ENCODE data around the gene TRPC4AP. TPM values are rescaled to one million over a fixed set of nuclear protein-coding genes. Genes with fewer than 3 reads are reported as not detected.
"Not testable (repeated sequence)": the region's sequence is repeated elsewhere in the genome, so short reads cannot be mapped to it uniquely, and the experiment has no call there.

TRPC4AP gene
- total RNA-seq, 1 experiment from 2014 or later = 48.6 TPM

- intact Hi-C loops (cut with micrococcal nuclease) = no loop called here
- no peaks in the 10 kb centered on the region for H3K9me2 ChIP-seq (ENCODE audit: insufficient read depth)
- TF ChIP-seq SRF (IDR thresholded peaks at IDR 0.05; ENCODE audit: low read depth) (no peak), SP1 (IDR thresholded peaks at IDR 0.05; ENCODE audit: low read depth) (no peak), TCF7L2 (IDR thresholded peaks at IDR 0.05; ENCODE audit: borderline replicate concordance, extremely low read depth, insufficient read depth, insufficient read length) (no peak)
- ChIA-PET POLR2A (no interaction called here), CTCF (no interaction called here), RAD21 (ENCODE audit: low non-redundant PET in 1 of 2, low total read pairs in 2 of 2, uncharacterized antibody in 2 of 2, unreplicated experiment in 2 of 2) (no interaction called here)
- H3K36me3 ChIP-seq (ENCODE audit: control insufficient read depth in 1 of 2, insufficient read depth in 2 of 2, low read length in 2 of 2) = 0 out of 4 replicates have a peak, but pooled peaks cover 0 to 3% of the 10 kb centered on the region in 2 experiments
- no peak for ATAC-seq
- H3K4me1 ChIP-seq (ENCODE audit: control insufficient read depth in 1 of 2, insufficient read depth in 2 of 2, low read length in 2 of 2) = no peaks in the 10 kb centered on the region
- H3K4me3 ChIP-seq (replicated peaks in 1 of 2; ENCODE audit: low read depth in 1 of 2, low read length in 2 of 2) = no peak overlapping the region
- DNase-seq (ENCODE audit: low read depth, low spot score) = no peak
- no peaks in the 10 kb centered on the region for H3K9me3 ChIP-seq (ENCODE audit: control insufficient read depth in 1 of 2, insufficient read depth in 1 of 2, low read depth in 1 of 2, low read length in 2 of 2)
- H2AFZ ChIP-seq (ENCODE audit: low read depth, low read length, poor library complexity, severe bottlenecking) = no peak overlapping the region
- H3K27me3 ChIP-seq (ENCODE audit: insufficient read depth, low read length) = no peaks in the 10 kb centered on the region
- no TSS peak for BruUV-seq (replicated peaks)
- H3K9ac ChIP-seq (ENCODE audit: low read length) = no peak overlapping the region
- no peak overlapping the region for H3K27ac ChIP-seq (ENCODE audit: low read depth, low read length)
- H4K20me1 ChIP-seq (ENCODE audit: insufficient read depth) = 0 out of 2 replicates have a peak, but pooled peaks cover 3% of the 10 kb centered on the region
- H3K4me2 ChIP-seq (ENCODE audit: low read length) = no peak overlapping the region
- H3K79me2 ChIP-seq (ENCODE audit: insufficient read depth, low read length) = peaks cover 32% of the 10 kb centered on the region
These were observed 36.9 kb downstream of the TRPC4AP start for GRCh38 chr20:35055445-35056276.

- no TSS peak for BruUV-seq (replicated peaks)
- TF ChIP-seq SIN3A (IDR thresholded peaks at IDR 0.05; ENCODE audit: low read depth) (no peak), ZBTB33 (IDR thresholded peaks at IDR 0.05; ENCODE audit: extremely low read depth, insufficient replicate concordance, low read length) (no peak), ZFX (IDR thresholded peaks at IDR 0.05) (no peak), FOSL1 (IDR thresholded peaks at IDR 0.05; ENCODE audit: low read depth) (no peak), CTCF (IDR thresholded peaks at IDR 0.05 in 2 of 3, conservative IDR thresholded peaks at IDR 0.05 in 1 of 3; ENCODE audit: borderline replicate concordance in 1 of 3, insufficient read depth in 1 of 3, low read depth in 2 of 3, low read length in 2 of 3) (no peak)
- ChIA-PET RAD21 (ENCODE audit: low non-redundant PET in 1 of 2, low total read pairs in 2 of 2, uncharacterized antibody in 2 of 2, unreplicated experiment in 2 of 2) (no interaction called here), POLR2A (no interaction called here), CTCF (no interaction called here)
- intact Hi-C loops (cut with micrococcal nuclease) = no loop called here
- DNase-seq (ENCODE audit: low read depth, low spot score) = no peak
- no peaks in the 10 kb centered on the region for H3K27me3 ChIP-seq (ENCODE audit: insufficient read depth, low read length)
- no peak overlapping the region for H2AFZ ChIP-seq (ENCODE audit: low read depth, low read length, poor library complexity, severe bottlenecking)
- ATAC-seq = no peak
- H3K27ac ChIP-seq (ENCODE audit: low read depth, low read length) = no peak overlapping the region
- H3K36me3 ChIP-seq (ENCODE audit: control insufficient read depth in 1 of 2, insufficient read depth in 2 of 2, low read length in 2 of 2) = peaks cover 0 to 5% of the 10 kb centered on the region in 2 experiments; a peak in 1 of 4 replicates
- no peaks in the 10 kb centered on the region for H3K9me3 ChIP-seq (ENCODE audit: control insufficient read depth in 1 of 2, insufficient read depth in 1 of 2, low read depth in 1 of 2, low read length in 2 of 2)
- no peak overlapping the region for H3K4me2 ChIP-seq (ENCODE audit: low read length)
- no peaks in the 10 kb centered on the region for H3K9me2 ChIP-seq (ENCODE audit: insufficient read depth)
- H3K9ac ChIP-seq (ENCODE audit: low read length) = no peak overlapping the region
- H4K20me1 ChIP-seq (ENCODE audit: insufficient read depth) = 0 out of 2 replicates have a peak, but pooled peaks cover 3% of the 10 kb centered on the region
- H3K4me3 ChIP-seq (replicated peaks in 1 of 2; ENCODE audit: low read depth in 1 of 2, low read length in 2 of 2) = no peak overlapping the region
- H3K79me2 ChIP-seq (ENCODE audit: insufficient read depth, low read length) = peaks cover 25% of the 10 kb centered on the region
- no peaks in the 10 kb centered on the region for H3K4me1 ChIP-seq (ENCODE audit: control insufficient read depth in 1 of 2, insufficient read depth in 2 of 2, low read length in 2 of 2)
These were observed 37.8 kb downstream of the TRPC4AP start for GRCh38 chr20:35054814-35055213.

GRCh38 chr20:35052616-35053015 is 40.0 kb downstream of the TRPC4AP start:
- H3K9me2 ChIP-seq (ENCODE audit: insufficient read depth) = not testable (repeated sequence)

More at GRCh38 chr20:35052616-35053015, 40.0 kb downstream of the TRPC4AP start:
- H3K9me3 ChIP-seq (ENCODE audit: control insufficient read depth in 1 of 2, insufficient read depth in 1 of 2, low read depth in 1 of 2, low read length in 2 of 2); RAD21 ChIA-PET (ENCODE audit: low non-redundant PET in 1 of 2, low total read pairs in 2 of 2, uncharacterized antibody in 2 of 2, unreplicated experiment in 2 of 2); H3K4me3 ChIP-seq (replicated peaks in 1 of 2; ENCODE audit: low read depth in 1 of 2, low read length in 2 of 2); H3K9ac ChIP-seq (ENCODE audit: low read length); H4K20me1 ChIP-seq (ENCODE audit: insufficient read depth); intact Hi-C loops (cut with micrococcal nuclease); CTCF ChIA-PET; H3K4me1 ChIP-seq (ENCODE audit: control insufficient read depth in 1 of 2, insufficient read depth in 2 of 2, low read length in 2 of 2); H3K79me2 ChIP-seq (ENCODE audit: insufficient read depth, low read length); H3K4me2 ChIP-seq (ENCODE audit: low read length); ATAC-seq; H3K27me3 ChIP-seq (ENCODE audit: insufficient read depth, low read length); H2AFZ ChIP-seq (ENCODE audit: low read depth, low read length, poor library complexity, severe bottlenecking); DNase-seq (ENCODE audit: low read depth, low spot score); BruUV-seq (replicated peaks); H3K27ac ChIP-seq (ENCODE audit: low read depth, low read length); POLR2A ChIA-PET: not testable (repeated sequence)
- H3K36me3 ChIP-seq (ENCODE audit: control insufficient read depth in 1 of 2, insufficient read depth in 2 of 2, low read length in 2 of 2) = peaks cover 9 to 16% of the 10 kb centered on the region in 2 experiments; a peak in 3 of 4 replicates
